CD14-positive monocyte (primary cell): ENCODE results near the gene ATP1A3. TPM values are rescaled to one million over a fixed set of nuclear protein-coding genes. Genes with fewer than 3 reads are reported as not detected.

ENCODE experiments used
- DNase-seq, 3 donors: peaks; one replicate each; pipeline ENCODE4 v3.0.0-alpha.2; 2011 to 2022
- H2AFZ ChIP-seq: 2 replicates; pipeline ENCODE4 v1.6.0; 2012; ENCODE audit warnings: mild to moderate bottlenecking, low read depth, low read length, inconsistent platforms; ENCODE audit not compliant: insufficient read depth, poor library complexity, severe bottlenecking
- H3K27ac ChIP-seq, 2 donors: 1 replicate in 1 of 2; 2 replicates in 1 of 2; pipeline ENCODE4 v1.5.1; 2012 to 2013; ENCODE audit warnings: low read length in 2 of 2, control low read depth in 1 of 2, inconsistent platforms in 1 of 2, low read depth in 1 of 2, mild to moderate bottlenecking in 1 of 2
- H3K27me3 ChIP-seq, 2 donors: one replicate each; pipeline versions ENCODE4 v1.6.0 to v1.6.1; 2011 to 2013; ENCODE audit warnings: low read length in 2 of 2; ENCODE audit not compliant: control insufficient read depth in 2 of 2, insufficient read depth in 2 of 2
- H3K36me3 ChIP-seq, 2 donors: replicated peaks in 1 of 2; 1 replicate in 1 of 2; 2 replicates in 1 of 2; pipeline versions ENCODE4 v1.5.1 to v1.6.1; 2012 to 2013; ENCODE audit warnings: low read length in 2 of 2, control low read depth in 1 of 2, inconsistent platforms in 1 of 2, mild to moderate bottlenecking in 1 of 2; ENCODE audit not compliant: insufficient read depth in 2 of 2, control insufficient read depth in 1 of 2
- H3K4me1 ChIP-seq, 2 donors: 1 replicate in 1 of 2; 2 replicates in 1 of 2; pipeline versions ENCODE4 v1.5.1 to v1.6.1; 2012 to 2013; ENCODE audit warnings: low read length in 2 of 2, control low read depth in 1 of 2, inconsistent platforms in 1 of 2, mild to moderate bottlenecking in 1 of 2, moderate library complexity in 1 of 2; ENCODE audit not compliant: insufficient read depth in 2 of 2, control insufficient read depth in 1 of 2
- H3K4me2 ChIP-seq: replicated peaks from 2 replicates; pipeline ENCODE3; 2012; ENCODE audit warnings: low read length, moderate library complexity, mild to moderate bottlenecking; ENCODE audit not compliant: poor library complexity, severe bottlenecking; ENCODE audit errors: extremely low read depth
- H3K4me3 ChIP-seq, 3 experiments: fragments of 200-600 bp in 1 of 3; sonication (generic) in 1 of 3; replicated peaks in 1 of 3; 1 replicate in 2 of 3; 2 replicates in 1 of 3; pipeline ENCODE4 v1.5.1; 2011 to 2013; ENCODE audit warnings: low read length in 3 of 3, mild to moderate bottlenecking in 3 of 3, control low read depth in 2 of 3, low read depth in 2 of 3, inconsistent platforms in 1 of 3, moderate library complexity in 1 of 3
- H3K79me2 ChIP-seq: 2 replicates; pipeline ENCODE4 v1.6.0; 2012; ENCODE audit warnings: mild to moderate bottlenecking, control low read depth, inconsistent platforms, low read length, moderate library complexity; ENCODE audit not compliant: insufficient read depth
- H3K9ac ChIP-seq: 2 replicates; pipeline ENCODE4 v1.6.0; 2017; ENCODE audit warnings: low read length, mild to moderate bottlenecking; ENCODE audit not compliant: insufficient read depth, poor library complexity, severe bottlenecking
- H3K9me3 ChIP-seq, 2 donors: replicated peaks in 1 of 2; 1 replicate in 1 of 2; 2 replicates in 1 of 2; pipeline versions ENCODE4 v1.5.1 to v1.6.1; 2012 to 2013; ENCODE audit warnings: low read length in 2 of 2, control low read depth in 1 of 2; ENCODE audit not compliant: control insufficient read depth in 1 of 2, insufficient read depth in 1 of 2
- H4K20me1 ChIP-seq: 2 replicates; pipeline ENCODE4 v1.6.0; 2012; ENCODE audit warnings: mild to moderate bottlenecking, low read length, control low read depth, moderate library complexity; ENCODE audit not compliant: insufficient read depth
- H3K27ac Mint-ChIP-seq, 7 donors: one replicate each; pipeline ENCODE4 v1.8.0; 2020; ENCODE audit warnings: mild to moderate bottlenecking in 7 of 7, mixed read lengths in 7 of 7, moderate library complexity in 6 of 7, inconsistent platforms in 2 of 7
- H3K27me3 Mint-ChIP-seq, 3 donors: one replicate each; pipeline ENCODE4 v1.8.0; 2021 to 2022; ENCODE audit warnings: low read depth in 3 of 3, mild to moderate bottlenecking in 3 of 3, mixed read lengths in 3 of 3, moderate library complexity in 3 of 3, inconsistent platforms in 1 of 3
- H3K36me3 Mint-ChIP-seq, 2 donors: one replicate each; pipeline ENCODE4 v1.8.0; 2020; ENCODE audit warnings: mixed read lengths in 2 of 2, inconsistent platforms in 1 of 2, mild to moderate bottlenecking in 1 of 2
- H3K4me1 Mint-ChIP-seq: one replicate; pipeline ENCODE4 v1.8.0; 2020; ENCODE audit warnings: mild to moderate bottlenecking, mixed read lengths
- H3K4me3 Mint-ChIP-seq, 2 donors: one replicate each; pipeline ENCODE4 v1.8.0; 2020; ENCODE audit warnings: mild to moderate bottlenecking in 2 of 2, mixed read lengths in 2 of 2, moderate library complexity in 1 of 2
- H3K9me3 Mint-ChIP-seq, 7 donors: one replicate each; pipeline ENCODE4 v1.8.0; 2020 to 2022; ENCODE audit warnings: mixed read lengths in 7 of 7, mild to moderate bottlenecking in 6 of 7, moderate library complexity in 6 of 7, inconsistent platforms in 2 of 7
- WGBS: methylation state at CpG from one replicate; pipeline ENCODE4 v1.1.5; 2013; ENCODE audit warnings: missing lambda C conversion rate; ENCODE audit not compliant: insufficient coverage; 5-methylcytosine and 5-hydroxymethylcytosine counted together
- intact Hi-C, 2 donors: fragments of 100-400 bp; cut with micrococcal nuclease; formaldehyde crosslinking; loops; one replicate each; pipeline versions ENCODE4 v1.15.0 to v1.15.1; 2023
- polyA plus RNA-seq, 3 donors: library from polyadenylated mRNA; depleted of rRNA in 1 of 3; unstranded in 2 of 3; stranded (reverse) in 1 of 3; fragments of 300-500 nt in 2 of 3; fragments of >200 nt in 1 of 3; fragmentation: Illumina TruSeq in 2 of 3; gene quantifications; 1 replicate in 2 of 3; 2 replicates in 1 of 3; pipeline ENCODE4 v1.2.3, GENCODE V29; 2012 to 2021
- TF ChIP-seq, protein P1 (sequence below): fragments of 200-600 bp; IDR thresholded peaks from one replicate; pipeline ENCODE4 v1.8.0; 2022; ENCODE audit warnings: antibody characterized with exemption, mild to moderate bottlenecking

The ATP1A3 gene
- polyA plus RNA-seq, 3 donors, result 0.07 to 0.10 TPM; not detected in 1

DNA sequence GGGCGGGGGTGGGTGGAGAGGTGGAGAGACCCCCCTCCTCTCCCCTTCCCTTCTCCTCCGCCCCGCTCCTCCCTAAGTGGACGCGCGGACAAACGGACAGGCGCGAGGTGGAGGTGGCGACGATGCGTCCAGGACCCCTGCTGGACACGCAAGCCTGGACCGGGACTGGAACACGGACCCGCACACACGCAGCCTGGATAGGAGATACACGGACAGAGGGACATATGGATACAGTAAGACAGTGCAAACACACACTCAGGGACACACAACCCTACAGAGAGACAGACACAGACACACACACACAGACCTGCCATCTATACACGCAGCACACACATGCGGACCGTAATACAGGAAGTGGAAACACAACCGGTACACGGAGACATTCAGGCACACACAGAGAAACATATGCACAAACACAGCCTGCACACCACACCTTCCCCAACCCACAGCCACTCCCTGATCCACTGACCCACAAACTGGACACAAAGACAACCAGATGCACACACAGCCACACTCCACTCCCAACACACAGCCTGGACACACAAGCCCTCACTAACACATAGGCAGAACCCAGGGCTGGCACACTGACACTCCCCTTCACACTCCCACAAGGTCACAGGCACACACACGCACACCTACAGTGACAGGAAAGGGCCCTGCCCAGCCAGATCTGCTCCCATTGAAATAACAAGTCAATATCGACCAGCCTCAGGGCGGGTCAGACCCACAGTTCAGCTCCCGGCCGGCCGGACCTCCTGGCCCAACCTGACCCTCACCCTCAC, 65.1 kb downstream of the ATP1A3 start:
- Histone ChIP-seq H3K9ac (no peak overlapping the region), H2AFZ (peak overlapping the region; percentile 69), H3K27me3 (peaks cover 39 to 79% of the 10 kb centered on the region in 2 donors), H3K4me2 (peak overlapping the region; percentile 68), H3K36me3 (no peaks in the 10 kb centered on the region), H4K20me1 (no peaks in the 10 kb centered on the region), H3K9me3 (peaks cover 0 to 24% of the 10 kb centered on the region in 2 donors), H3K27ac (no peak overlapping the region), H3K4me3 (peak overlapping the region in 1 of 3 experiments; percentile 69), H3K79me2 (no peaks in the 10 kb centered on the region), H3K4me1 (peaks cover 4 to 15% of the 10 kb centered on the region in 2 donors)
- Mint-ChIP-seq H3K4me3 (peak overlapping the region; percentile 65 to 94), H3K36me3 (peaks cover 0 to 8% of the 10 kb centered on the region in 2 donors), H3K27ac (no peak overlapping the region), H3K27me3 (peaks cover 0 to 50% (median 48%) of the 10 kb centered on the region in 3 donors), H3K9me3 (peaks cover 0 to 16% (median 2%) of the 10 kb centered on the region in 7 donors), H3K4me1 (peaks cover 18% of the 10 kb centered on the region)
- intact Hi-C loops, result no loop called here
- WGBS, result 13% methylated on average over 11 of the region's 29 CpGs
- DNase-seq, result peak in 2 of 3 donors; percentile 30 to 42
- TF ChIP-seq, protein P1, sequence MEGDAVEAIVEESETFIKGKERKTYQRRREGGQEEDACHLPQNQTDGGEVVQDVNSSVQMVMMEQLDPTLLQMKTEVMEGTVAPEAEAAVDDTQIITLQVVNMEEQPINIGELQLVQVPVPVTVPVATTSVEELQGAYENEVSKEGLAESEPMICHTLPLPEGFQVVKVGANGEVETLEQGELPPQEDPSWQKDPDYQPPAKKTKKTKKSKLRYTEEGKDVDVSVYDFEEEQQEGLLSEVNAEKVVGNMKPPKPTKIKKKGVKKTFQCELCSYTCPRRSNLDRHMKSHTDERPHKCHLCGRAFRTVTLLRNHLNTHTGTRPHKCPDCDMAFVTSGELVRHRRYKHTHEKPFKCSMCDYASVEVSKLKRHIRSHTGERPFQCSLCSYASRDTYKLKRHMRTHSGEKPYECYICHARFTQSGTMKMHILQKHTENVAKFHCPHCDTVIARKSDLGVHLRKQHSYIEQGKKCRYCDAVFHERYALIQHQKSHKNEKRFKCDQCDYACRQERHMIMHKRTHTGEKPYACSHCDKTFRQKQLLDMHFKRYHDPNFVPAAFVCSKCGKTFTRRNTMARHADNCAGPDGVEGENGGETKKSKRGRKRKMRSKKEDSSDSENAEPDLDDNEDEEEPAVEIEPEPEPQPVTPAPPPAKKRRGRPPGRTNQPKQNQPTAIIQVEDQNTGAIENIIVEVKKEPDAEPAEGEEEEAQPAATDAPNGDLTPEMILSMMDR, result no peak

DNA sequence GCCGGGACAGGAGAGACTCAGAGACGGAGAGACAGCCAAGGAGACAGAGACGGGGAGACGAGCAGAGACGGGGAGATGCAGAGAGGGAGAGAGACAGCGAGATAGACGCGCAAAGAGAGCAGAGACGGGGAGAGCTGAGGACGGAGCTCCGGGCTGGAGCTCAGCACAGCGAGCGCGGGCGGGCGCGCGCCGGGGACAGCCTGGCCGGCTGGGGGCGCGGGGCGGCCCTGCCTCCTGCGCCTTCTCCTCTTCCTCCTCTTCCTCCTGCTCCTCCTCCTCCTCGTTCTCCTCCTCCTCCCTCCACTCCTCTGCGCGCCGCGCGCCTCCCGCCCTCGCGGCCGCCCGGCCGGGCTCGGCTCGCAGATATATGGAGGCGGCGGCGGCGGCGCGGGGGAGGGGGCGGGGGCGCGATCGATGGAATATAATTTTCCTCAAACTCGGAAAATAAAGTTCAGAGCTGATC, 65.8 kb downstream of the ATP1A3 start, which contains the start of gene ERFL:
TSS of gene ERFL (minus strand) at position 229 of the 463 bp plus-strand sequence. CDS start 15,530 bp downstream, outside the sequence.
- Histone ChIP-seq H3K4me2 (peak within 1 kb of the TSS; percentile 68), H3K27me3 (peaks cover 41 to 83% of the 10 kb centered on the region in 2 donors), H3K4me1 (peaks cover 4 to 15% of the 10 kb centered on the region in 2 donors), H2AFZ (peak within 1 kb of the TSS; percentile 69), H3K9me3 (peaks cover 0 to 24% of the 10 kb centered on the region in 2 donors), H3K79me2 (no peaks in the 10 kb centered on the region), H3K36me3 (no peaks in the 10 kb centered on the region), H4K20me1 (no peaks in the 10 kb centered on the region), H3K4me3 (peak within 1 kb of the TSS in 1 of 3 experiments; percentile 69), H3K9ac (no peak within 1 kb of the TSS), H3K27ac (no peak within 1 kb of the TSS)
- H3K27ac Mint-ChIP-seq, result no peak within 1 kb of the TSS
- peaks cover 0 to 48% (median 48%) of the 10 kb centered on the region in 3 donors for H3K27me3 Mint-ChIP-seq
- peaks cover 13% of the 10 kb centered on the region for H3K4me1 Mint-ChIP-seq
- H3K4me3 Mint-ChIP-seq, result peak within 1 kb of the TSS; percentile 66 to 94
- peaks cover 0 to 9% of the 10 kb centered on the region in 2 donors for H3K36me3 Mint-ChIP-seq
- TF ChIP-seq, protein P1, result no peak
- intact Hi-C loops, result no loop called here
- H3K9me3 Mint-ChIP-seq, result peaks cover 0 to 16% (median 2%) of the 10 kb centered on the region in 7 donors
- no peak for DNase-seq
- WGBS, result under 1% methylated on average over 38 of the region's 49 CpGs
